ENCODE measurements around the gene LRBA. TPM values are rescaled to one million over a fixed set of nuclear protein-coding genes. Genes with fewer than 3 reads are reported as not detected.

Gene LRBA
- polyA plus RNA-seq, 1 of the 3 experiments (the other 2 are of a cell fraction) = 11.4 TPM

DNA sequence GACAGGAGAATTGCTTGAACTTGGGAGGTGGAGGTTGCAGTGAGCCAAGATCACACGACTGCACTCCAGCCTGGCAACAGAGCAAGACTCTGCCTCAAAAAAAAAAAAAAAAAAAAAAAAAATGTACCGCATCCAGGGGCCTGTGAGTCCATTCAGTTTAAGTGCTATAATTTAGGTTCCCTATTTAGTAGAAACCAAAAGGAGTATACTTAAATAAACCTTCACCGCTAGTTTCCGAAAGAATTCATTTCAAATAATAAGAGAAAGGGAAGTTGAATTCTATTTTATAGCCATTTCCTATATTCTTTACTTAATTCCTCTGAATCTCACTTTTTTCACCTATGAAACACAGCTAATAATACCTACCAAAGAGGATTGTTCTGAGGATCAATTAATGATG is 20.8 kb upstream of the LRBA start (continued):
- TF ChIP-seq, protein P1, sequence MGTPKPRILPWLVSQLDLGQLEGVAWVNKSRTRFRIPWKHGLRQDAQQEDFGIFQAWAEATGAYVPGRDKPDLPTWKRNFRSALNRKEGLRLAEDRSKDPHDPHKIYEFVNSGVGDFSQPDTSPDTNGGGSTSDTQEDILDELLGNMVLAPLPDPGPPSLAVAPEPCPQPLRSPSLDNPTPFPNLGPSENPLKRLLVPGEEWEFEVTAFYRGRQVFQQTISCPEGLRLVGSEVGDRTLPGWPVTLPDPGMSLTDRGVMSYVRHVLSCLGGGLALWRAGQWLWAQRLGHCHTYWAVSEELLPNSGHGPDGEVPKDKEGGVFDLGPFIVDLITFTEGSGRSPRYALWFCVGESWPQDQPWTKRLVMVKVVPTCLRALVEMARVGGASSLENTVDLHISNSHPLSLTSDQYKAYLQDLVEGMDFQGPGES (IDR thresholded peaks at IDR 0.05; ENCODE audit: low read depth, low read length) = no peak
- TF ChIP-seq RFX5 (IDR thresholded peaks at IDR 0.05; ENCODE audit: low read length) (no peak), FOXJ3 (CRISPR knock-in tag; IDR thresholded peaks at IDR 0.05) (no peak), ELF1 (IDR thresholded peaks at IDR 0.05) (no peak)

DNA sequence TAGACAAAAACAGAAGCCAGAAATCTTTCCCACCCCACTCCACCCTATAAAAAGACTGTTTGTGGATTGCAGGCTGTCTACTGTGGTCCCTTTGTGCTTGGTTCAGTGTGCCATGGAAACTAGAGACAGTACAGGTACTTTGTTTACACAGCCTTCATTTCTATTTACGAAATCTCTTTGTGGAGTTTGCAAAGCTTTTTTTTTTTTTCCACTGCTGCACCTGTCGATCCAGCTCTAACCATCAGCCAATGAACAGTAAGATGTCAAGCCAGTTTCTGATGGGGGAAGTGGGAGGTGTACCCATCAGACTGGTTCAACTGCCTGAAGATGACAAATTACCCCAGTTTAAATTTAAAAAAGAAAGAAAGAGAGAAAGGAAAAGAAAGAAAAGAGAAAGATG is 20.2 kb upstream of the LRBA start:
- Histone ChIP-seq H3K4me3 (ENCODE audit: low read depth in 2 of 2, low read length in 1 of 2) (no peak overlapping the region), H3K4me2 (no peak overlapping the region), H3K9me3 (no peaks in the 10 kb centered on the region), H3K27ac (ENCODE audit: low read depth in 2 of 2, low read length in 1 of 2) (no peak overlapping the region), H3K79me2 (ENCODE audit: insufficient read depth) (no peaks in the 10 kb centered on the region), H3K36me3 (replicated peaks in 1 of 2; ENCODE audit: control insufficient read depth in 1 of 2, insufficient read depth in 2 of 2, low read length in 1 of 2) (no peaks in the 10 kb centered on the region), H4K20me1 (ENCODE audit: insufficient read depth) (no peaks in the 10 kb centered on the region), H3F3A (replicated peaks; ENCODE audit: insufficient read depth) (peaks cover 7% of the 10 kb centered on the region), H2AFZ (ENCODE audit: low read depth) (no peak overlapping the region), H3K9me2 (no peaks in the 10 kb centered on the region), H3K27me3 (ENCODE audit: insufficient read depth) (no peaks in the 10 kb centered on the region), H3K9ac (no peak overlapping the region), H3K4me1 (ENCODE audit: control insufficient read depth in 1 of 2, insufficient read depth in 2 of 2, low read depth in 1 of 2, low read length in 1 of 2) (peaks cover 0 to 3% of the 10 kb centered on the region in 2 experiments; a peak in 1 of 4 replicates)
- no peak for DNase-seq
- TF ChIP-seq, protein P2, sequence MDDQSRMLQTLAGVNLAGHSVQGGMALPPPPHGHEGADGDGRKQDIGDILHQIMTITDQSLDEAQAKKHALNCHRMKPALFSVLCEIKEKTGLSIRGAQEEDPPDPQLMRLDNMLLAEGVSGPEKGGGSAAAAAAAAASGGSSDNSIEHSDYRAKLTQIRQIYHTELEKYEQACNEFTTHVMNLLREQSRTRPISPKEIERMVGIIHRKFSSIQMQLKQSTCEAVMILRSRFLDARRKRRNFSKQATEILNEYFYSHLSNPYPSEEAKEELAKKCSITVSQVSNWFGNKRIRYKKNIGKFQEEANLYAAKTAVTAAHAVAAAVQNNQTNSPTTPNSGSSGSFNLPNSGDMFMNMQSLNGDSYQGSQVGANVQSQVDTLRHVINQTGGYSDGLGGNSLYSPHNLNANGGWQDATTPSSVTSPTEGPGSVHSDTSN (IDR thresholded peaks at IDR 0.05) = no peak
- TF ChIP-seq, protein P3, sequence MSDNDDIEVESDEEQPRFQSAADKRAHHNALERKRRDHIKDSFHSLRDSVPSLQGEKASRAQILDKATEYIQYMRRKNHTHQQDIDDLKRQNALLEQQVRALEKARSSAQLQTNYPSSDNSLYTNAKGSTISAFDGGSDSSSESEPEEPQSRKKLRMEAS (IDR thresholded peaks at IDR 0.05; ENCODE audit: low read depth) = no peak
- no peak for TF ChIP-seq NRF1 (IDR thresholded peaks at IDR 0.05; ENCODE audit: low read depth, low read length)
- TF ChIP-seq, protein P4, sequence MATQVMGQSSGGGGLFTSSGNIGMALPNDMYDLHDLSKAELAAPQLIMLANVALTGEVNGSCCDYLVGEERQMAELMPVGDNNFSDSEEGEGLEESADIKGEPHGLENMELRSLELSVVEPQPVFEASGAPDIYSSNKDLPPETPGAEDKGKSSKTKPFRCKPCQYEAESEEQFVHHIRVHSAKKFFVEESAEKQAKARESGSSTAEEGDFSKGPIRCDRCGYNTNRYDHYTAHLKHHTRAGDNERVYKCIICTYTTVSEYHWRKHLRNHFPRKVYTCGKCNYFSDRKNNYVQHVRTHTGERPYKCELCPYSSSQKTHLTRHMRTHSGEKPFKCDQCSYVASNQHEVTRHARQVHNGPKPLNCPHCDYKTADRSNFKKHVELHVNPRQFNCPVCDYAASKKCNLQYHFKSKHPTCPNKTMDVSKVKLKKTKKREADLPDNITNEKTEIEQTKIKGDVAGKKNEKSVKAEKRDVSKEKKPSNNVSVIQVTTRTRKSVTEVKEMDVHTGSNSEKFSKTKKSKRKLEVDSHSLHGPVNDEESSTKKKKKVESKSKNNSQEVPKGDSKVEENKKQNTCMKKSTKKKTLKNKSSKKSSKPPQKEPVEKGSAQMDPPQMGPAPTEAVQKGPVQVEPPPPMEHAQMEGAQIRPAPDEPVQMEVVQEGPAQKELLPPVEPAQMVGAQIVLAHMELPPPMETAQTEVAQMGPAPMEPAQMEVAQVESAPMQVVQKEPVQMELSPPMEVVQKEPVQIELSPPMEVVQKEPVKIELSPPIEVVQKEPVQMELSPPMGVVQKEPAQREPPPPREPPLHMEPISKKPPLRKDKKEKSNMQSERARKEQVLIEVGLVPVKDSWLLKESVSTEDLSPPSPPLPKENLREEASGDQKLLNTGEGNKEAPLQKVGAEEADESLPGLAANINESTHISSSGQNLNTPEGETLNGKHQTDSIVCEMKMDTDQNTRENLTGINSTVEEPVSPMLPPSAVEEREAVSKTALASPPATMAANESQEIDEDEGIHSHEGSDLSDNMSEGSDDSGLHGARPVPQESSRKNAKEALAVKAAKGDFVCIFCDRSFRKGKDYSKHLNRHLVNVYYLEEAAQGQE (IDR thresholded peaks at IDR 0.05; ENCODE audit: low read depth, low read length) = no peak
- no peak for TF ChIP-seq FOXM1 (IDR thresholded peaks at IDR 0.05; ENCODE audit: low read depth)
- no peak for TF ChIP-seq MEF2A (IDR thresholded peaks at IDR 0.05; ENCODE audit: borderline replicate concordance, low read depth)
- TF ChIP-seq, protein P5, sequence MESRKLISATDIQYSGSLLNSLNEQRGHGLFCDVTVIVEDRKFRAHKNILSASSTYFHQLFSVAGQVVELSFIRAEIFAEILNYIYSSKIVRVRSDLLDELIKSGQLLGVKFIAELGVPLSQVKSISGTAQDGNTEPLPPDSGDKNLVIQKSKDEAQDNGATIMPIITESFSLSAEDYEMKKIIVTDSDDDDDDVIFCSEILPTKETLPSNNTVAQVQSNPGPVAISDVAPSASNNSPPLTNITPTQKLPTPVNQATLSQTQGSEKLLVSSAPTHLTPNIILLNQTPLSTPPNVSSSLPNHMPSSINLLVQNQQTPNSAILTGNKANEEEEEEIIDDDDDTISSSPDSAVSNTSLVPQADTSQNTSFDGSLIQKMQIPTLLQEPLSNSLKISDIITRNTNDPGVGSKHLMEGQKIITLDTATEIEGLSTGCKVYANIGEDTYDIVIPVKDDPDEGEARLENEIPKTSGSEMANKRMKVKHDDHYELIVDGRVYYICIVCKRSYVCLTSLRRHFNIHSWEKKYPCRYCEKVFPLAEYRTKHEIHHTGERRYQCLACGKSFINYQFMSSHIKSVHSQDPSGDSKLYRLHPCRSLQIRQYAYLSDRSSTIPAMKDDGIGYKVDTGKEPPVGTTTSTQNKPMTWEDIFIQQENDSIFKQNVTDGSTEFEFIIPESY (IDR thresholded peaks at IDR 0.05; ENCODE audit: borderline replicate concordance, low read depth) = no peak
- TF ChIP-seq EP300 (IDR thresholded peaks at IDR 0.05; ENCODE audit: borderline replicate concordance in 1 of 2, low read depth in 1 of 2, low read length in 1 of 2) = no peak
- TF ChIP-seq RCOR1 (IDR thresholded peaks at IDR 0.05; ENCODE audit: low read length) = no peak
- no peak for TF ChIP-seq JUND (IDR thresholded peaks at IDR 0.05)
- no peak for TF ChIP-seq SMC3 (IDR thresholded peaks at IDR 0.05; ENCODE audit: low read depth, low read length)
- TF ChIP-seq, protein P6, sequence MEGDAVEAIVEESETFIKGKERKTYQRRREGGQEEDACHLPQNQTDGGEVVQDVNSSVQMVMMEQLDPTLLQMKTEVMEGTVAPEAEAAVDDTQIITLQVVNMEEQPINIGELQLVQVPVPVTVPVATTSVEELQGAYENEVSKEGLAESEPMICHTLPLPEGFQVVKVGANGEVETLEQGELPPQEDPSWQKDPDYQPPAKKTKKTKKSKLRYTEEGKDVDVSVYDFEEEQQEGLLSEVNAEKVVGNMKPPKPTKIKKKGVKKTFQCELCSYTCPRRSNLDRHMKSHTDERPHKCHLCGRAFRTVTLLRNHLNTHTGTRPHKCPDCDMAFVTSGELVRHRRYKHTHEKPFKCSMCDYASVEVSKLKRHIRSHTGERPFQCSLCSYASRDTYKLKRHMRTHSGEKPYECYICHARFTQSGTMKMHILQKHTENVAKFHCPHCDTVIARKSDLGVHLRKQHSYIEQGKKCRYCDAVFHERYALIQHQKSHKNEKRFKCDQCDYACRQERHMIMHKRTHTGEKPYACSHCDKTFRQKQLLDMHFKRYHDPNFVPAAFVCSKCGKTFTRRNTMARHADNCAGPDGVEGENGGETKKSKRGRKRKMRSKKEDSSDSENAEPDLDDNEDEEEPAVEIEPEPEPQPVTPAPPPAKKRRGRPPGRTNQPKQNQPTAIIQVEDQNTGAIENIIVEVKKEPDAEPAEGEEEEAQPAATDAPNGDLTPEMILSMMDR (IDR thresholded peaks at IDR 0.05) = no peak
- no peak for TF ChIP-seq POLR2AphosphoS5 (IDR thresholded peaks at IDR 0.05; ENCODE audit: low read depth, low read length)
- TF ChIP-seq RAD21 (IDR thresholded peaks at IDR 0.05; ENCODE audit: low read length) = no peak
- TF ChIP-seq ELF1 (IDR thresholded peaks at IDR 0.05) = no peak
- TF ChIP-seq, protein P7, sequence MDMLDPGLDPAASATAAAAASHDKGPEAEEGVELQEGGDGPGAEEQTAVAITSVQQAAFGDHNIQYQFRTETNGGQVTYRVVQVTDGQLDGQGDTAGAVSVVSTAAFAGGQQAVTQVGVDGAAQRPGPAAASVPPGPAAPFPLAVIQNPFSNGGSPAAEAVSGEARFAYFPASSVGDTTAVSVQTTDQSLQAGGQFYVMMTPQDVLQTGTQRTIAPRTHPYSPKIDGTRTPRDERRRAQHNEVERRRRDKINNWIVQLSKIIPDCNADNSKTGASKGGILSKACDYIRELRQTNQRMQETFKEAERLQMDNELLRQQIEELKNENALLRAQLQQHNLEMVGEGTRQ (IDR thresholded peaks at IDR 0.05; ENCODE audit: borderline replicate concordance, low read depth, low read length) = no peak
- no peak for TF ChIP-seq TCF12 (IDR thresholded peaks at IDR 0.05)
- POLR2A ChIA-PET = no interaction called here
- CTCF ChIA-PET = no interaction called here
- 83% methylated on average over 2 of the region's 2 CpGs for WGBS (ENCODE audit: low lambda C conversion rate)

Measured in SK-N-SH (cell line).